ENCODE data around the gene PRORP. TPM values are rescaled to one million over a fixed set of nuclear protein-coding genes. Genes with fewer than 3 reads are reported as not detected.

PRORP gene
- total and polyA plus RNA-seq, 2 experiments from 2014 or later, result 23.2 to 32.7 TPM

GRCh38 chr14:35117112-35117511, 5.2 kb upstream of the PRORP start:
- Histone ChIP-seq H2AFZ (no peak overlapping the region), H3K4me1 (ENCODE audit: insufficient read depth) (0 out of 2 replicates have a peak, but pooled peaks cover 8% of the 10 kb centered on the region), H3K27me3 (replicated peaks; ENCODE audit: insufficient read depth) (no peaks in the 10 kb centered on the region), H3K4me2 (ENCODE audit: unreplicated experiment) (no peak overlapping the region), H3K9me2 (ENCODE audit: insufficient read depth) (no peaks in the 10 kb centered on the region), H3K9ac (no peak overlapping the region), H4K20me1 (ENCODE audit: insufficient read depth) (no peaks in the 10 kb centered on the region), H3K4me3 (no peak overlapping the region), H3K79me2 (ENCODE audit: insufficient read depth) (peaks cover 72% of the 10 kb centered on the region), H3F3A (ENCODE audit: insufficient read depth) (0 out of 2 replicates have a peak, but pooled peaks cover 4% of the 10 kb centered on the region), H3K9me3 (ENCODE audit: low read depth) (no peaks in the 10 kb centered on the region), H3K27ac (no peak overlapping the region), H3K36me3 (ENCODE audit: low read depth) (peaks cover 18% of the 10 kb centered on the region; the same call in 1 of the 2 replicates)
- DNase-seq, result no peak
- WGBS, 2 experiments (ENCODE audit: low coverage in 1 of 2, low lambda C conversion rate in 2 of 2, missing lambda C conversion rate in 2 of 2), result 88 to 90% methylated on average over 2 of the region's 2 CpGs
- in situ Hi-C loops (cut with MboI), result no loop called here
- TF ChIP-seq EZH2 (IDR thresholded peaks at IDR 0.05; ENCODE audit: insufficient read depth, poor library complexity, severe bottlenecking) (no peak), EZH2phosphoT487 (IDR thresholded peaks at IDR 0.05; ENCODE audit: insufficient read depth, low read depth) (no peak)

GRCh38 chr14:35121026-35121886, 1.1 kb upstream of the PRORP start:
- Histone ChIP-seq H3K9ac (peak overlapping the region; percentile 92), H3K9me3 (ENCODE audit: low read depth) (no peaks in the 10 kb centered on the region), H3K4me3 (peak overlapping the region; percentile 80), H3K36me3 (ENCODE audit: low read depth) (no peaks in the 10 kb centered on the region), H4K20me1 (ENCODE audit: insufficient read depth) (no peaks in the 10 kb centered on the region), H3K27ac (peak overlapping the region; percentile 93), H3K9me2 (ENCODE audit: insufficient read depth) (no peaks in the 10 kb centered on the region), H3K4me2 (ENCODE audit: unreplicated experiment) (peak overlapping the region; percentile 97), H3K4me1 (ENCODE audit: insufficient read depth) (peaks cover 12% of the 10 kb centered on the region; the same call in 1 of the 2 replicates), H3F3A (ENCODE audit: insufficient read depth) (peaks cover 13% of the 10 kb centered on the region; the same call in 1 of the 2 replicates), H3K27me3 (replicated peaks; ENCODE audit: insufficient read depth) (no peaks in the 10 kb centered on the region), H2AFZ (peak overlapping the region; percentile 97), H3K79me2 (ENCODE audit: insufficient read depth) (peaks cover 74% of the 10 kb centered on the region)
- in situ Hi-C loops (cut with MboI), result no loop called here
- 7 to 11% methylated on average over 29 to 34 of the region's 34 CpGs for WGBS, 2 experiments (ENCODE audit: low coverage in 1 of 2, low lambda C conversion rate in 2 of 2, missing lambda C conversion rate in 2 of 2)
- TF ChIP-seq EZH2 (IDR thresholded peaks at IDR 0.05; ENCODE audit: insufficient read depth, poor library complexity, severe bottlenecking), result no peak
- no peak for TF ChIP-seq EZH2phosphoT487 (IDR thresholded peaks at IDR 0.05; ENCODE audit: insufficient read depth, low read depth)
- DNase-seq, result peak; percentile 51

DNA sequence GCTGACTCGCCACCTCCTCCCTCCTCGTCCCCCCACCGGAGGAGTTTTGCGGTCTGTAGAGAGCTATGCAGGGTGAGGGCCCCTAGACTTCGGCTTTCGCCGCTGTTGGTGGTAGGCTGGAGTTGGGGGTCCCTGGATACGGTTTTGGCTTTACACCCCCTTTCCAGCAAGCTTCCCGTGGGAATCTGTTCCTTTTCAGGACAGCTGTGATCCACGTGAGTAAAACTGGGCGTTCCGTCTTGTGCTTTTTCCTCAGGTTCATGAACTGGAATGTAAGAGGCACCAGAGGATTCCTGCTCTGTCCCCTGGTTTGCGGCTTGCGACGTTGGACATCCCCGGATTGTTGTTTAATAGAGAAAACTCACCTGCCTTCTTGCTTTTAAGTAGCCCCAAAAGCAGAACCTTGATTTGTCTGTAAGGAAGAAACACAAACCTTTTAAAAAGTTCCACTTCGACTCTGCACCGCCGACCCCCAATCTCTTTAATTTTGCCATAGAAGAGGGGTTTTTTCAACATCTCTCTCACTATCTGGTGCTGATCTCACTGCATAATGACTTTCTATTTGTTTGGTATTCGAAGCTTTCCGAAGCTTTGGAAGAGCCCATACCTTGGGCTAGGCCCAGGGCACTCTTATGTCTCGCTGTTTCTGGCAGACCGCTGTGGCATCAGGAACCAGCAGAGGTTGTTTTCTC, 490 bp downstream of the PRORP start:
- WGBS, 2 experiments (ENCODE audit: low coverage in 1 of 2, low lambda C conversion rate in 2 of 2, missing lambda C conversion rate in 2 of 2), result 1 to 2% methylated on average over 23 of the region's 23 CpGs
- DNase-seq, result peak; percentile 71
- in situ Hi-C loops (cut with MboI), result no loop called here
- Histone ChIP-seq H3K4me3 (peak overlapping the region; percentile 80), H3K9me3 (ENCODE audit: low read depth) (no peaks in the 10 kb centered on the region), H3K79me2 (ENCODE audit: insufficient read depth) (peaks cover 64% of the 10 kb centered on the region), H2AFZ (peak overlapping the region; percentile 97), H3K4me2 (ENCODE audit: unreplicated experiment) (peak overlapping the region; percentile 97), H3K4me1 (ENCODE audit: insufficient read depth) (peaks cover 12% of the 10 kb centered on the region; the same call in 1 of the 2 replicates), H3K9ac (peak overlapping the region; percentile 92), H3F3A (ENCODE audit: insufficient read depth) (peaks cover 13% of the 10 kb centered on the region; the same call in 1 of the 2 replicates), H3K36me3 (ENCODE audit: low read depth) (0 out of 2 replicates have a peak, but pooled peaks cover 4% of the 10 kb centered on the region), H3K27me3 (replicated peaks; ENCODE audit: insufficient read depth) (no peaks in the 10 kb centered on the region), H3K9me2 (ENCODE audit: insufficient read depth) (no peaks in the 10 kb centered on the region), H4K20me1 (ENCODE audit: insufficient read depth) (no peaks in the 10 kb centered on the region), H3K27ac (peak overlapping the region; percentile 93)
- TF ChIP-seq EZH2phosphoT487 (IDR thresholded peaks at IDR 0.05; ENCODE audit: insufficient read depth, low read depth), result no peak
- TF ChIP-seq EZH2 (IDR thresholded peaks at IDR 0.05; ENCODE audit: insufficient read depth, poor library complexity, severe bottlenecking), result no peak

- peak overlapping the region; percentile 93 for H3K27ac ChIP-seq
- in situ Hi-C loops (cut with MboI), result no loop called here
- DNase-seq, result peak; percentile 18
- H3F3A ChIP-seq (ENCODE audit: insufficient read depth), result peaks cover 13% of the 10 kb centered on the region; the same call in 1 of the 2 replicates
- H3K27me3 ChIP-seq (replicated peaks; ENCODE audit: insufficient read depth), result no peaks in the 10 kb centered on the region
- TF ChIP-seq EZH2phosphoT487 (IDR thresholded peaks at IDR 0.05; ENCODE audit: insufficient read depth, low read depth), result no peak
- TF ChIP-seq EZH2 (IDR thresholded peaks at IDR 0.05; ENCODE audit: insufficient read depth, poor library complexity, severe bottlenecking), result no peak
- H3K79me2 ChIP-seq (ENCODE audit: insufficient read depth), result peaks cover 65% of the 10 kb centered on the region
- H3K36me3 ChIP-seq (ENCODE audit: low read depth), result 0 out of 2 replicates have a peak, but pooled peaks cover 7% of the 10 kb centered on the region
- H3K4me1 ChIP-seq (ENCODE audit: insufficient read depth), result peaks cover 12% of the 10 kb centered on the region; the same call in 1 of the 2 replicates
- no peaks in the 10 kb centered on the region for H3K9me2 ChIP-seq (ENCODE audit: insufficient read depth)
- peak overlapping the region; percentile 97 for H3K4me2 ChIP-seq (ENCODE audit: unreplicated experiment)
- H3K9me3 ChIP-seq (ENCODE audit: low read depth), result no peaks in the 10 kb centered on the region
- peak overlapping the region; percentile 80 for H3K4me3 ChIP-seq
- peak overlapping the region; percentile 97 for H2AFZ ChIP-seq
- 30 to 40% methylated on average over 3 of the region's 3 CpGs for WGBS, 2 experiments (ENCODE audit: low coverage in 1 of 2, low lambda C conversion rate in 2 of 2, missing lambda C conversion rate in 2 of 2)
- no peaks in the 10 kb centered on the region for H4K20me1 ChIP-seq (ENCODE audit: insufficient read depth)
- peak overlapping the region; percentile 92 for H3K9ac ChIP-seq
These were observed 994 bp downstream of the PRORP start for GRCh38 chr14:35123388-35123703.
